Omental fat pad (tissue), 4 donors: Measurements from ENCODE around the gene NLE1. TPM values are rescaled to one million over a fixed set of nuclear protein-coding genes. Genes with fewer than 3 reads are reported as not detected.
A peak's percentile ranks its signal among the peaks of the same experiment; 100 is the strongest.
"Not testable (repeated sequence)": the region's sequence is repeated elsewhere in the genome, so short reads cannot be mapped to it uniquely, and the experiment has no call there.

Experiments used
- ATAC-seq: fragments of 150-250 bp; one replicate; pipeline ENCODE4 v1.9.1; 2016; ENCODE audit warnings: mild to moderate bottlenecking, moderate library complexity; ENCODE audit not compliant: low FRiP score
- DNase-seq: peaks from one replicate; pipeline ENCODE4 v3.0.0-alpha.2; 2019; ENCODE audit warnings: low spot score
- total RNA-seq, 4 donors: library from RNA; depleted of rRNA; stranded (reverse); fragments of >200 nt; gene quantifications; one replicate each; pipeline ENCODE4 v1.1.0, GENCODE V29; 2016
- TF ChIP-seq, protein P1 (sequence below), 3 donors: fragments of 450-650 bp; IDR thresholded peaks; one replicate each; pipeline ENCODE4 v1.5.1; 2016 to 2017; ENCODE audit warnings: antibody characterized with exemption in 3 of 3, mild to moderate bottlenecking in 3 of 3, moderate library complexity in 2 of 3

The NLE1 gene
- total RNA-seq, 4 donors from 2014 or later: 12.1 to 31.3 (median 14.6) TPM

DNA sequence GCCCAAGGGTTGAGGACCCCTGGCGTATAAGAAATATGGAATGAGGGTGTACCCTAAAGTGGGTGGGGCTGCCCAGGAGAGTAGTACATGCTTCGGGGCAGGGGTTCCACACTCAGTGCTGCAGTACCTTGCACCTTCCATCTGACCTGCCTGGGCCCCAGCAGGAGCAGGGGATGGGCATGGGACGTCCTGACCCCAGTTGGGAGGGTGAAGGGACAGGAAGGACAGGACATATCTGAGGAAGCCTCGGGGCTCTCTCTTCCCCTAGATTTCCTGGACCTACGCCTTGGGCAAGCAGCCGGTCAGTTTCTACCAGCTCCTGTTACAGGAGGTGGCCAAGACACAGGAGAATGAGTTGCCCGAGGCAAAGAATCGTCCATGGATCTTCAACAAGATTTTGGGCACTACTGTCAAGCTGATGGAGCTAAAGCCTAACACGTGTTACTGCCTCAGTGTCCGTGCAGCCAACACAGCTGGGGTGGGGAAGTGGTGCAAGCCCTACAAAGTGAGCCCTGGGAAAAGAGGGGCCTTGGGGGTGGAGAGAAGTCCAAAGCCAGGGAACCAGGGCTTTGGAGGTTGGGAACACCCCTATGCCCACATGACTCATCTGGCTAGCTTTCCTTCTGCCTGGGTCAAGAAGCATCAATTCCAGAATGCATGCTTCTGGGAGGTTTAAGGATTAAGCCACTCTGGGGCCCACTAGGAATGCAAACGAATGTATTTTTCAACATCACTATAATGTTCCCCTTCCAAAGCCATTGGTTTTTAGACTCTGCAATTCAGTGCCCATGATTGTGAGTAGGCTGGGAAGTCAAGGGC is 12.7 kb downstream of the NLE1 start:
- no peak for DNase-seq
- TF ChIP-seq, protein P1, sequence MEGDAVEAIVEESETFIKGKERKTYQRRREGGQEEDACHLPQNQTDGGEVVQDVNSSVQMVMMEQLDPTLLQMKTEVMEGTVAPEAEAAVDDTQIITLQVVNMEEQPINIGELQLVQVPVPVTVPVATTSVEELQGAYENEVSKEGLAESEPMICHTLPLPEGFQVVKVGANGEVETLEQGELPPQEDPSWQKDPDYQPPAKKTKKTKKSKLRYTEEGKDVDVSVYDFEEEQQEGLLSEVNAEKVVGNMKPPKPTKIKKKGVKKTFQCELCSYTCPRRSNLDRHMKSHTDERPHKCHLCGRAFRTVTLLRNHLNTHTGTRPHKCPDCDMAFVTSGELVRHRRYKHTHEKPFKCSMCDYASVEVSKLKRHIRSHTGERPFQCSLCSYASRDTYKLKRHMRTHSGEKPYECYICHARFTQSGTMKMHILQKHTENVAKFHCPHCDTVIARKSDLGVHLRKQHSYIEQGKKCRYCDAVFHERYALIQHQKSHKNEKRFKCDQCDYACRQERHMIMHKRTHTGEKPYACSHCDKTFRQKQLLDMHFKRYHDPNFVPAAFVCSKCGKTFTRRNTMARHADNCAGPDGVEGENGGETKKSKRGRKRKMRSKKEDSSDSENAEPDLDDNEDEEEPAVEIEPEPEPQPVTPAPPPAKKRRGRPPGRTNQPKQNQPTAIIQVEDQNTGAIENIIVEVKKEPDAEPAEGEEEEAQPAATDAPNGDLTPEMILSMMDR (IDR thresholded peaks at IDR 0.05): no peak
- no peak for ATAC-seq

DNA sequence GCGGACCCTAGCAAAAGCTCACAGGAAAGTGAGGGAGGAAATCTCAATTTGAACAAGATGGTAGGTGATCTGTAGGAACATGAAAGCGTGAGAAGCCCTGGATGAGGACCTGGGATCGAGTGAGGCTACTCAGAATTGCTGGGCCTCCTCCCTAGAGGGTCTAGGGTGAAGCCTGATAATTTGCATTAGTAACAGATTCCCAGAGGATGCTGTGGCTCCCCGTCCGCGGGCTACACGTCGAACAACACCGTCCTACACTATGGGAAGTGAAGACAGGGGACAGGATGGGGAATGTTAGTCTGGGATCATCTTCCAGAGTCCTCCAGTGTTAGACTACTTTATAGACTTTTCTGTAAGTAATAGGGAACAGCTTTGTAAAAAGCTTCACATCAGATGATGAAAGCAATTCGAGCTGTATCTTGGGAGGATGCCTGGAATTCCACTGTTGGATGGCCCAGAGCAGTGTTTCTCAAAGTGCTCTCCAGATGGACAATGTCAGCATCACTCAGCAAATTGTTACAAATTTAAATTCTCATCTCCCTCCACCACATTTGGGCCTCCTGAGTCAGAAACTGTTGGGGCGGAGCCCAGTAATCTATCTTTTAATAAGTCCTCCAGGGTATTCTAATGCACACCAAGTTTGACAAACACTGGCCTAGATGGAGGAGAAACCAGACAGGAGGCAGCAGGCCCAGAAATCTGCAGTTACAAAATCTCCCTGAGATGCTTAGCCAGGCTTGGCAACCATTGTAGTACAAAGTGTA is 14.2 kb downstream of the NLE1 start:
- TF ChIP-seq, protein P1 (IDR thresholded peaks at IDR 0.05): no peak
- ATAC-seq (no peak), DNase-seq (no peak)

DNA sequence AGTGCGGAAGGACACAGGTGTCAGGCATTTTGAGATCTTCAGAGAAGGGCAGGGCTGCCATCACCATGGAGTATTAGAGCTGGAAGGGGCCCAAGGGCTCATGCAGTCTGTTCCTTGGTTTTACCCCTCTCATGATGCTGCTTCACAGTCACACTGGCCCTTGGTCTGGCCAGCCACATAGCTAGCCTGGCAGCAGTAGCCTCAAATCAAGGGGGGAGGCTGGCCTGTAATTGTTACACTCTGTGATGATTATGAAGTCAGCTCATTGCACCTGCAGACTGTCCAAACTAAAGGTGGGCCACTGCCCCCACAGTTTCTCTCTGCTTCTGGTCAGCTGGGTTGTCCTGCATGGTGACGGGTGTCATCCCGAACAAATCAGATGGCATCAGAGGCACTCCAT is 20.8 kb downstream of the NLE1 start, which contains the start of gene FNDC8:
Gene FNDC8, plus strand, starts transcription at position 301 of the 400 bp plus-strand sequence. Its CDS starts 79 bp downstream, at position 380.
- TF ChIP-seq, protein P1 (IDR thresholded peaks at IDR 0.05): no peak
- ATAC-seq (no peak), DNase-seq (no peak)

DNA sequence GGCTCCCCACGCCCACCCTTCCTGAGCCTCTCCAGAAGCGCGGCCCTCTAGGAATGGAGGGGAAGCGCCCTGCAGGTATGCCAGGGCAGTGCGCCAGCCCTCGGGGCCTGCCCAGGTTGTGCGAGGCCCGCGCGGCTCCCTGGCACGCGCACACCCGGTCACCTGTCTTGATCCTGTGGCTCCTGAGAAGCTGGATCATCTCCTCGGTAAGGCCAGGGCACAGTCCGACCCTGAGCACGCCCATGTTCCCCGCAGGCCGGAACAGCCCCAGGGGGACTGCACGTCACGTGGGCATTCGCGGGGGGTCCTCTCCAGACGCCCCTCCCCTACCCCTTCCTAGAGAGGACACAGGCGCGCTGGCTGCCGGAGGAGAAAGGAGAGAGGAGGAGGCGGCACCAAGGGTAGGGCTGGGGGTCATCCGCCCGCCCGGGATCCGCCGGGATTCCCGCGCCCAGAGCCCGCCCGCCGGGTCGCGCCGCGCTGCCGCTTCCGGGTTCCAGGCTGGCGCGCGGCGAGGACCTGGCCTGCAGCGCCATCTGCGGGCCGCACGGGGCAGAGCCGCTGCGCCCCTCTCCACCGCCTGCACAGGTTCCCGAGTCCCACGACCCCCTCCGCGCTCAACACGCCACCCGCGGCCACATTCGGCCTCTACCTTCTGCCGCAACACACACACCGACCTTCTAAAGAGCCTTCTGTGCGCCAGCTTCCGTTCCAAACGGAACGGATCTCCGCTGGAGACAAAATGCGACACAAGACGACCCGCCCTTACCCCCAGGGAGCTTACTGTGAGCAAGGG is 22.5 kb downstream of the NLE1 start, which contains the start of gene RAD51D:
Gene RAD51D, minus strand, starts transcription at position 491 of the 796 bp plus-strand sequence. Its CDS starts 247 bp downstream, at position 244.
- DNase-seq (peak; percentile 44), ATAC-seq (peak; percentile 95)

DNA sequence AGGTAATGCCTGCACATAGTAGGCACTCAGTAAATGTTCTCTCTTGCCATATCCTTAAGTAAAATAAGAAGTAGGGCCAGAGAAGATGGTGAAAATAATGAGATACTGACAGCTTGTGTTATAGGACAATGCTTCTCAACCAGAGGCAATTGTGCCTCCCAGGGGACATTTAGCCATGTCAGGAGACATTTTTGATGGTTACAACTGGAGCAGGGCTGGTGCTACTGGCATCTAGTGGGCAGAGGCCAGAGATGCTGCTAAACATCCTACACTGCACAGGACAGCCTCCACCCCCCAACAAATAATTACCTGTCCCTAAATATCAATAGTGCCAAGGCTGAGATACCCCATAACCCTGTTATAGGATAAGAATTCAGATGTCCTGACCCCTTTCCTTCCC is 24.1 kb downstream of the NLE1 start:
- DNase-seq: no peak
- TF ChIP-seq, protein P1 (IDR thresholded peaks at IDR 0.05): no peak
- no peak for ATAC-seq

More for the DNA sequence above, 22.5 kb downstream of the NLE1 start, which contains the start of gene RAD51D:
- TF ChIP-seq, protein P1 (IDR thresholded peaks at IDR 0.05): peak in 2 of 3 donors; percentile 95 to 97

DNA sequence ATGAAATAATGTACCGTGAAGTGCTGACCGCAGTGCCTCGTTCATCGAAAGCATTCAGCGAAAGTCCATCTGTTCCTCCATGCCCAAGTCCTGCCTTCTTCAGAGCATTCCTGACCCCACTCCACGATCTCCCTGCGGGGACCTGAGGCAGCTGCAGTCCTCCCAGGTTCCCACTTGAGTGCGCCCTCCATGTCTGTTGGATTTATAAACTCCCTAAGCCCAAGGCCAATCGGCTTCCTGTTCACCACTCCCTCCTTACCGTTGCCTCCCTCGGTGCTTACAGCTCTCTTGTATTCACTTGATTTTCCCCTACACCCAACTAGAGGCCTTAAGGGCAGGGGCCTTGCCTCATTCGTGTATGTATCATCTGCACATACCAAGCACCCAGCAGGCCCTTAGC is 25.3 kb downstream of the NLE1 start:
- TF ChIP-seq, protein P1 (IDR thresholded peaks at IDR 0.05): no peak
- DNase-seq: no peak
- ATAC-seq: no peak

DNA sequence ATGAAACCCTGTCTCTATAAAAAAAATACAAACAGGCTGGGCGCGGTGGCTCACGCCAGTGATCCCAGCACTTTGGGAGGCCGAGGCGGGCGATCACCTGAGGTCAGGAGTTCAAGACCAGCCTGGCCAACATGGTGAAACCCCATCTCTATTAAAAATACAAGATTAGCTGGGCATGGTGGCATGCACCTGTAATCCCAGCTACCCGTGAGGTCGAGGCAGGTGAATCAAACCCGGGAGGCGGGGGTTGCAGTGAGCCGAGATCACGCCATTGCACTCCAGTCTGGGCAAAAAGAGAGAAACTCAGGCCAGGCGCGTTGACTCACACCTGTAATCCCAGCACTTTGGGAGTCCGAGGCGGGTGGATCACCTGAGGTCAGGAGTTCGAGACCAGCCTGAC is 31.3 kb downstream of the NLE1 start:
- not testable (repeated sequence) for ATAC-seq, DNase-seq
